Neuron (in vitro differentiated cells): ENCODE data around the gene MYPN.
"Not testable (repeated sequence)": the region's sequence is repeated elsewhere in the genome, so short reads cannot be mapped to it uniquely, and the experiment has no call there.

ENCODE experiments used
- H2AFZ ChIP-seq: one replicate; pipeline ENCODE4 v1.6.1; 2013; ENCODE audit warnings: low read depth, mild to moderate bottlenecking, inconsistent platforms, low read length, moderate library complexity
- H3K27me3 ChIP-seq: one replicate; pipeline ENCODE4 v1.6.1; 2013; ENCODE audit warnings: low read length; ENCODE audit not compliant: insufficient read depth
- H3K36me3 ChIP-seq: one replicate; pipeline ENCODE4 v1.6.1; 2013; ENCODE audit warnings: low read length; ENCODE audit not compliant: insufficient read depth
- H3K4me1 ChIP-seq: one replicate; pipeline ENCODE4 v1.6.1; 2013; ENCODE audit warnings: low read length; ENCODE audit not compliant: insufficient read depth
- H3K4me3 ChIP-seq: 2 replicates; pipeline ENCODE4 v1.5.1; 2013; ENCODE audit warnings: mild to moderate bottlenecking, low read length, moderate library complexity
- H3K9me3 ChIP-seq: one replicate; pipeline ENCODE4 v1.6.1; 2013; ENCODE audit warnings: low read length

MYPN gene

DNA sequence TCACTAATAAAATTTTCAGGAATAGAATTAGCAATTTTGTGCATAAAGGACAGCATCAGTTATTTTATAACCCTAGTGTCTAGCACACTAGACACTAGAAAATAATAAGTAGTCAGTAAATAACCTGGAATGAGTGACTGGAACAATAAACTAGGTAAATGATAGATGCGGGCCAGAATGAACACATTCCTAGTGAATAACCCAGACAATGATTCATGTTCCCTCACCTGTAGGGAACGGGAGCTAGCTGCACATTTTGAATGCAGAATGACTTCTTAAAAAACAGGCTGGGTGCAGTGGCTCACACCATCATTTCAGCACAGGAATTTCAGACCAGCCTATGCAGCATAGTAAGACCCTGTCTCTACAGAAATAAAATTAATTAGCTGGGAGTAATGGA lies 125.8 kb downstream of the MYPN start:
- no peaks in the 10 kb centered on the region for H3K36me3 ChIP-seq
- H3K4me1 ChIP-seq = peaks cover 12% of the 10 kb centered on the region
- no peak overlapping the region for H3K4me3 ChIP-seq
- no peaks in the 10 kb centered on the region for H3K9me3 ChIP-seq
- peaks cover 3% of the 10 kb centered on the region for H3K27me3 ChIP-seq
- H2AFZ ChIP-seq = no peak overlapping the region

GRCh38 chr10:68235581-68235980 lies 126.3 kb downstream of the MYPN start:
- H3K9me3 ChIP-seq = no peaks in the 10 kb centered on the region
- H3K4me3 ChIP-seq = no peak overlapping the region
- peaks cover 11% of the 10 kb centered on the region for H3K4me1 ChIP-seq
- no peak overlapping the region for H2AFZ ChIP-seq
- peaks cover 3% of the 10 kb centered on the region for H3K27me3 ChIP-seq
- no peaks in the 10 kb centered on the region for H3K36me3 ChIP-seq

- H3K27me3 ChIP-seq = peaks cover 3% of the 10 kb centered on the region
- H3K4me1 ChIP-seq = no peaks in the 10 kb centered on the region
- no peak overlapping the region for H2AFZ ChIP-seq
- no peaks in the 10 kb centered on the region for H3K9me3 ChIP-seq
- no peak overlapping the region for H3K4me3 ChIP-seq
- H3K36me3 ChIP-seq = no peaks in the 10 kb centered on the region
Observed at GRCh38 chr10:68237173-68237572, 127.9 kb downstream of the MYPN start.

DNA sequence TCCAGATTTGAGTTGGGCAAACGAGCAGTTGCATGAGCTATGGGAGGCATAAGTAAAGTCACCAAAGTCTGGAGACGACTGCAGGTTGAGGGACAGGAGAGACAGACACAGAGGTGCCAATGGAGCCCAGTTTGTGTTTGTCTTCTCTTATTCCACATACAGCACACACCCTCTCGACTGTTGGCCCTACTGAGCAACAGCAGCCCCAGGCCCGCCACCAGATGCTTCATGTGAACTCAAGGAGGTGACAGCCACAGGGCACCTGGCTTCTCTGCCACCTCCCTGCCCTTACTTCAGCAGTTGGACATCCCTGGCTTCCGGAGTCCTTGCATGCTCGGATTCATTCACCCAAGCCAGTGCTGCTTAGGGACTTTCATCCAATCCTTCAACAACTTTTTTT lies 129.1 kb downstream of the MYPN start:
- Histone ChIP-seq H3K4me1 (no peaks in the 10 kb centered on the region), H2AFZ (no peak overlapping the region), H3K4me3 (no peak overlapping the region), H3K36me3 (no peaks in the 10 kb centered on the region), H3K27me3 (peaks cover 3% of the 10 kb centered on the region), H3K9me3 (no peaks in the 10 kb centered on the region)

GRCh38 chr10:68239069-68239468 lies 129.8 kb downstream of the MYPN start:
- no peak overlapping the region for H2AFZ ChIP-seq
- H3K4me3 ChIP-seq = no peak overlapping the region
- no peaks in the 10 kb centered on the region for H3K4me1 ChIP-seq
- H3K9me3 ChIP-seq = no peaks in the 10 kb centered on the region
- no peaks in the 10 kb centered on the region for H3K36me3 ChIP-seq
- peaks cover 3% of the 10 kb centered on the region for H3K27me3 ChIP-seq

- no peaks in the 10 kb centered on the region for H3K36me3 ChIP-seq
- no peak overlapping the region for H3K4me3 ChIP-seq
- H2AFZ ChIP-seq = no peak overlapping the region
- no peaks in the 10 kb centered on the region for H3K9me3 ChIP-seq
- H3K4me1 ChIP-seq = no peaks in the 10 kb centered on the region
- peaks cover 3% of the 10 kb centered on the region for H3K27me3 ChIP-seq
Observed at GRCh38 chr10:68239596-68240150, 130.4 kb downstream of the MYPN start.

DNA sequence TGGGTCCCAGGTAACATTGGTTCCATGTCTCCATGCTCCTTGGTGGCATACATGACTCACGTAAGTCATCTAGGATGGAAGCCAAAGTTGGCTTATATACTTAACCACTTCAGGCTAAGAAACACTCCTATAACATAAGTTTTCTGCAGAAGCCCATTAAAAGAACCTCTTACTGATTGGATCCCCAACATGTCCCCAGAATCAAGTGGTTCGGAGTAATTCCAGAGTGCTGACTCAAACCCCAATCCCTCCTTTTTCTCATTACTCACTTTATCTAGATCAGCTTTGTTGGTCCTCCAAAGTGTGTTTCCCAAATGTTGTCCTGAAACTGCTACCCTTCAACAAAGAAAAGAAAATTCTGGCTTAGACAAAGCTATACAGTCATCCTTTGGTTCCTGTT lies 132.8 kb downstream of the MYPN start:
- Histone ChIP-seq H3K4me3 (no peak overlapping the region), H2AFZ (no peak overlapping the region), H3K4me1 (no peaks in the 10 kb centered on the region), H3K36me3 (no peaks in the 10 kb centered on the region), H3K9me3 (no peaks in the 10 kb centered on the region), H3K27me3 (peaks cover 3% of the 10 kb centered on the region)

DNA sequence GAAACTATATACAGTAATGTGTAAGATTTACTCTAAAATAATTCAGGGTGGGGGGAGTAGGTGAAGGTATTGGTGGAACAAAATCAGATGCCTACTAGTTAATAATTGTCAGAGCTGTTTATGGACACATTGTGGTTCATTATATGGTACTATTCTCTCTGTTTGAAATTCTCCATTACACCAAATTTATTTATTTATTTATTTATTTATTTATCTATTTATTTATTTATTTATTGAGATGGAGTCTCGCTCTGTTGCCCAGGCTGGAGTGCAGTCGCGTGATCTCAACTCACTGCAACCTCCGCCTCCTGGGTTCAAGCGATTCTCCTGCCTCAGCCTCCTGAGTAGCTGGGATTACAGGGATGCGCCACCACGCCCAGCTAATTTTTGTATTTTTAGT lies 137.1 kb downstream of the MYPN start:
- not testable (repeated sequence) for H3K4me1 ChIP-seq, H3K9me3 ChIP-seq, H3K4me3 ChIP-seq, H2AFZ ChIP-seq, H3K36me3 ChIP-seq, H3K27me3 ChIP-seq

- no peak overlapping the region for H2AFZ ChIP-seq
- no peaks in the 10 kb centered on the region for H3K36me3 ChIP-seq
- no peak overlapping the region for H3K4me3 ChIP-seq
- no peaks in the 10 kb centered on the region for H3K4me1 ChIP-seq
- no peaks in the 10 kb centered on the region for H3K27me3 ChIP-seq
- H3K9me3 ChIP-seq = no peaks in the 10 kb centered on the region
Observed at GRCh38 chr10:68247931-68248330, 138.6 kb downstream of the MYPN start.

DNA sequence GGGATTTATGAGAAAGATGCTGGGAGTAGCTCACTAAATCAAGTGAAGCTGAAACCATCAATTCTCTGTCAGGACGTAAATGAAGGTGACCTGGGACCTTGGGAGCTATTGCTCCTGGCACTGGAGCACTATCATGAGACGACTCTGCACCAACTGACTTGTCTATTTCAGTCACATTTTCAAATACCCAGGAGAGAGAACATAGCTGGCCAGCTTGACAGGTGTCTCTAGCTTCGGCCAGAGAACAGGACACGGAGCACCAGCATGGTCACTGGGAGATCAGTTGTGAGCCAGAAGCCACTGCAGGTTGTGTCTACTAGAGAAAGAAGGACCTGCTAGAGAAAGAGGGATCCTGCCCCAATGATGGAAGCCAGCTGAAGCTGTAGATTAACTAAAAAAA lies 140.0 kb downstream of the MYPN start:
- no peaks in the 10 kb centered on the region for H3K27me3 ChIP-seq
- H2AFZ ChIP-seq = no peak overlapping the region
- no peaks in the 10 kb centered on the region for H3K9me3 ChIP-seq
- H3K36me3 ChIP-seq = no peaks in the 10 kb centered on the region
- H3K4me1 ChIP-seq = no peaks in the 10 kb centered on the region
- no peak overlapping the region for H3K4me3 ChIP-seq

DNA sequence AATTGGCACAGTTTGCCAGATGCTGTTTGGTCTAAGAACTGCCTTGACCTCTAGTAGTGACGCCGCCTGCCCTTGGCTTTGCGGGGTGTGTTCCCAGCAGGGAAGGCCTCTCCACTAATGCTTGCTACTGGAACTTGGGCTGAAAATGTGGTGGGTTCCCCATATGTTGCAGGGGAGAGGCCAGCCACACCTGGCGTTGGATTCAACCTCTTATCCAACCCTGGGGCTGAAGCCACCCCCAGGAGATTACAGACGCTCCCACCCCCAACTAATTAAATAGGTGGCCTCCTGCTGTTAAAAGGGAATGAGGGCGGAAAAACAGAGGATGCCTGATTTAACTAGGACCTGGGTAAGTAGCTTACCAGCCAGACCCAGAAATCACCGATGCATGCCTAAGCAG lies 141.9 kb downstream of the MYPN start:
- Histone ChIP-seq H2AFZ (no peak overlapping the region), H3K4me3 (no peak overlapping the region), H3K9me3 (no peaks in the 10 kb centered on the region), H3K36me3 (no peaks in the 10 kb centered on the region), H3K27me3 (no peaks in the 10 kb centered on the region), H3K4me1 (no peaks in the 10 kb centered on the region)

- H3K4me3 ChIP-seq = no peak overlapping the region
- H3K36me3 ChIP-seq = no peaks in the 10 kb centered on the region
- H3K9me3 ChIP-seq = no peaks in the 10 kb centered on the region
- H2AFZ ChIP-seq = no peak overlapping the region
- no peaks in the 10 kb centered on the region for H3K4me1 ChIP-seq
- H3K27me3 ChIP-seq = no peaks in the 10 kb centered on the region
Observed at GRCh38 chr10:68251625-68252495, 142.6 kb downstream of the MYPN start.

DNA sequence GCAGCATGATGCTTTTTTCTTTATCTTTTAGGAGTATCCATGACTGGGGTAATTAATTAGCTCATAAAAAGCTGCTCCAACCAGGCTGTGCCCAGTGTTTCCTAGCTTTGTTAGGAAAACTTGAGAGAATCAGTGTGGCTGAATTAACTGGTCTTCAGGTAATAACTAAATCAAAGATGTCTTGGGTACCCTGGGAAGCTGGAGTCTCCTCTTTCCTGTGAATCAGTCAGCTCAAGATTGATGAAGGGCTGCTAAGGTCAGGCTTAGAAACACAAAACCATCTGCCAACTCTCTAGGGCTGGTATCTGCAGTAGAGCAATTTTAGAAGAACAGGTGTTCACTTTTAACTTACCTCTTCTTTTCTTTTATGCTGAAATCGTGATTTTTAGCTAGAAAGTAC lies 144.1 kb downstream of the MYPN start:
- H3K9me3 ChIP-seq = no peaks in the 10 kb centered on the region
- H3K4me1 ChIP-seq = no peaks in the 10 kb centered on the region
- H3K4me3 ChIP-seq = no peak overlapping the region
- no peak overlapping the region for H2AFZ ChIP-seq
- H3K27me3 ChIP-seq = no peaks in the 10 kb centered on the region
- H3K36me3 ChIP-seq = no peaks in the 10 kb centered on the region
